HuH-7.5 (cell line): ENCODE data around the gene ANXA2.

Experiments
- DNase-seq: peaks from one replicate; pipeline ENCODE4 v3.0.0; 2011; ENCODE audit warnings: low spot score

ANXA2 gene

GRCh38 chr15:60389261-60390077 is 8.3 kb downstream of the ANXA2 start:
- no peak for DNase-seq

DNA sequence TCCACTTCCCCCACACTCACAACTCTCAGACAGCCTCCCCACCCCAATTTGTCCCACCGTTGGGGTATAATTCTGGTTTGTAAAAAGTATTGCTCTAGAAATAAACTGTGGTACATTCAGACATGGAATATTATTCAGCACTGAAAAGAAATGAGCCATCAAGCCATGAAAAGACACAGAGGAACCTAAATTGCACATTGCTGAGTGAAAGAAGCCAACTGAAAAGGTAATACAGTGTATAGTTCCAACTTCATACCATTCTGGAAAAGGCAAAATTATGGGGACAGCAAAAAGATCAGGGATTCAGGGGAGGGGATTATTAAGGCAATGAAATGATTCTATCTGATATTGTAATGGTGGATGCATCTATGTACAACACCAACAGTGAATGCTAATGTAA is 10.5 kb downstream of the ANXA2 start:
- DNase-seq, result no peak

DNA sequence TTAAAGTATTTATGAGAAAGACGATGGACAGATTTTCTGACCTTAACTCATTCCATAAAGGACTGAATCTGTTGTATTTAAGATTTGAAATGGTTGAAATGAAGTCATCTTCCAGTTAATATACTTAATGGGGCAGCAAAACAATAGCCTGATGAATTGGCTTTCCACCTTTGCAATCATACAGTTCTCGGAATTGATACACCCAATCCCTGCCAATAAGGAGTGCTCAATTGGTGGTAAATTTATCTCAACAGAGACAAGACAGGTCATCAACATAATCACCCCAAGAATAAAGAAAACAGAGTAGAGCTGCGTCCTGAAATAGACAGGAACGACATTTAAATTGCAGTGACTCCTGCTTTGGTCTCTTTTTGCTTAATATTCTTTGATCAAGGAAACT is 11.2 kb downstream of the ANXA2 start:
- DNase-seq, result no peak

GRCh38 chr15:60385620-60386552 is 11.9 kb downstream of the ANXA2 start:
- DNase-seq, result no peak

DNA sequence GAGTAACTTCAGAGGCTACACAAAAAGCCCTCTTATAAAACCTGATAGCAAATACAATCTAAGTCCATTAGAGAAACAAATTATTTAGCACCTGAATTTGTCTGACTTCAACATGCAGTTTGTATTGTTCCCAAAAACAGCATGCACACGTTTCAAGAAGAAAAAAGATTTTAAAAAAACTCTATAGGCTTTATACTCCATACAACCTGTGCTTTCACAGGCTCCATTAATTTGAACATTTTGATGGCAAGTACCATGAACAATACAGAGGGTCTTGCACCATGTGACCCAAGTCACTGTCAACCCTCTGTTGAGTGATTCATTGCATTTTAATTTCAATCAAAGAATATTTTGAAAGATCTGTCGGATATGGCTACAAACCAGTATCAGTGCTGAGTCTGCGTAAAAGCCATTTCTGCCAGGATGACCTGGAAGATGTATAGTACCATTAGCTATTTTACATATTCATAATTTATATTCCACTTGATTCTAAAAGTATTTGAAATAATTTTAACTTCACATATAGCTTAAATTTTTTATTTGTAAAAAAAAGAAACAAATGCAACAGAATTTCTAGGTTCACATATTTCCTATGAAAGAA is 13.2 kb downstream of the ANXA2 start:
- no peak for DNase-seq

- no peak for DNase-seq
Measured at GRCh38 chr15:60384053-60384452, 13.7 kb downstream of the ANXA2 start.

DNA sequence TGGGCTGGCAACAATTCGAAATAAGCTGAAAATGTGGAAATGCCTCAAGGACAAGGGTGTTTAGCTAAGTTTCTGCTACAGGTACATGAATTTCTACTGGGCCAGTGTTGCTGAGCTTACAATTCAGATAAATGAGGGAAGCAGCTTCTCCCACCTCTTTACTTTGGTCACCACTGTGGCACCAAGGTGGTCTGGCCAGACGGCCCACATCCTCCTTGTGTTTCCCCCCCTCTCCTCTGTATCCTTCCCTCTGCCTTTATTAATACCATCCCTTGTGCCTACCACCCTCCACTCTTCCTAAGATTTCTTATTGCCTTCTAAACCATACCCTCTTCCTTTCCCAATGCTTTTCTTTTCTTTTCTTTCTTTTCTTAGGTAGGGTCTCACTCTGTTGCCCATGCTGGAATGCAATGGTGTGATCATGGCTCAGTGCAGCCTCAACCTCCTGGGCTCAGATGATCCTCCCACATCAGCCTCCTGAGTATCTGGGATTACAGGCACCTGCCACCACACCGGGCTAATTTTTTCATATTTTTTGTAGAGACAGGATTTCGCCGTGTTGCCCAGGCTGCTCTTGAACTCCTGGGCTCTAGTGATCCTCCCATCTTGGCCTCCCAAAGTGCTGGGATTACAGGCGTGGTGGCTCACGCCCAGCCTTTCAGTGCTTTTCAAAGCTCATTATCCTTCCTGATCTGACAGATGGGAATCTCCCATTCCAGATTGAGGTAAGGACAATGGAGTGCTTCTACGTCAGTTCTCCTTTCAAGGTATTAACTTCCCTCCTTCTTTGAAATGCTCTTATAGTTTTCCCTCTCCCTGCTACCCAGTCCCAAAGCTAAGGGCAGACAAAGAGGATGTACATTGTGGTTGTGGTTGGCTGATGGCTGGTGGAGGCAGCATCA is 14.8 kb downstream of the ANXA2 start:
- DNase-seq, result no peak

DNA sequence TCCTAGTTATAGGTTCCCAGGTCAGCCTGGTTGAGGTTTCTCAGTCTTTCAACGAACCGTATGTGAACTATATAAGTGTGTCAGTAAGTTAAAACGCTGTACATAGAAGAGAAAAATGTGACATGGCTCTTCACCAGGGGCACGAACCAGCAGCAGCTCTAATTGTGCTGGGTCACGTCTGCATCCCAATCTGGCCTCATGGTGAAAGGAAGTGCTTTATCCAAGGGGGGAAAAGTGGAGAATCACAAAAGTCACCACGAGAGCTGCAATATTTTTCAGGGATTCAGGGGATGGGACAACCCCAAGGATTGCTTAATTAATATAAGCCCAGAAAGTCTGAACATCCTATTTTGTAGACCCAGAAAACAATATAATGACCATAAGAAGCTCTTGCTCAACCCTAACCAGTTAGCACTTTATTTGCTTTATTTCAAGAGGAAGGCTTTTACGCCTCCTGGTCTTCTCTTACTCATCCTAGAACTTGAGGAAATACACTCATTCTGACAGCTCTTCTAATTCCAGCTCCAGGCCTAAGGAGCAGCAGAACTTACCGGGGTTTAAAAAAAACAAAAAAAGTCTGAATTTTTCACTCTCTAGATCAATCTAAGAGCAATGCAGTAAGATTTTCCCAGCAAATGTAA is 16.5 kb downstream of the ANXA2 start:
- no peak for DNase-seq

DNA sequence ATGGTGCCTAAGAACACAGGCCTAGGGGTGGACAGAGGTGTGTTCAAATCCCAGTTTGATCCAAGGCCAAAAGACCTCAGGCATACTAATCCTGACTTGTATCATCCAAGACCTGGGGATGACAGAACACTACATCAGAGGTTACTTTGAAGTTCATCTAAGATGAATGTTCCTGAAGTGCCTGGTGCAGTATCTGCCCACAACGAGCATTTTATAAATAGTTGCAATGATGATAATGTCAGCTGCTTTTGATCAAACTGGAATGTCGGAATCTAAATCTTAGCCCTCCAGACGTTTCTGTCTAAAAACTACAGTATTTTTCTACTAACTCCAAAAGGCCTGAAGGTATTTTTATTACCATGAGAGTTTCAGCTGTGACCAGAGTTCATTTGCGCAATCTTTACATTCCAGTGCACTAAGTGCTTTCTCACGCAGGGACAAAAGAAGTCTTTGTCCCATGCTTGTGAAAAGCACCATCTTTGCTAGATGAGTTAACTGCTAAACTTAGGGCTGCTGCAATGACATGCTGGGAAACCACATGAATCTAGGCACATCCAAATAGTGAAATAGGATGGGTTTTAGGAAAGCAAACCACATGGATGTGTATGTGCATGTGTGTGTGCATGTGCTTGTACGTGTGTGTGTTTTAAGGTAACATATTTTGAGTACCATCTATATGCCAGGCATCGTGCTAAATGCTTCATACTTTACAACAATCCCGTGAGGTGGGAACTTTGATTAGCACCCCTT is 18.1 kb downstream of the ANXA2 start:
- DNase-seq, result peak; percentile 48

DNA sequence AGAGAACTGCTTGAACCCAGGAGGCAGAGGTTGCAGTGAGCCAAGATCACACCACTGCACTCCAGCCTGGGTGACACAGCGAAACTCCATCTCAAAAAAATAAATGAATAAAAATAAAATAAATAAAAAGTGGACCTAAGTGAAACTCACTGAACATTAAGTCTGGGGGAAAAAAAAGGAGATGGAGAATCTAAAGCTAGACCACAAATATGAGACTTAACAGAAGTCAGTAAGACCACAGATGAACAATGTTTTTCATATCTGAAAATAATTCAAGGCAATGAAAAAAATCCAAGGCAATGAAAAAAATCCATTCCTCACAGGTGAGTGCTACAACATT is 18.6 kb downstream of the ANXA2 start:
- DNase-seq, result no peak

GRCh38 chr15:60376677-60377095 is 21.1 kb downstream of the ANXA2 start:
- DNase-seq, result no peak

GRCh38 chr15:60375306-60375705 is 22.5 kb downstream of the ANXA2 start:
- DNase-seq, result no peak

DNA sequence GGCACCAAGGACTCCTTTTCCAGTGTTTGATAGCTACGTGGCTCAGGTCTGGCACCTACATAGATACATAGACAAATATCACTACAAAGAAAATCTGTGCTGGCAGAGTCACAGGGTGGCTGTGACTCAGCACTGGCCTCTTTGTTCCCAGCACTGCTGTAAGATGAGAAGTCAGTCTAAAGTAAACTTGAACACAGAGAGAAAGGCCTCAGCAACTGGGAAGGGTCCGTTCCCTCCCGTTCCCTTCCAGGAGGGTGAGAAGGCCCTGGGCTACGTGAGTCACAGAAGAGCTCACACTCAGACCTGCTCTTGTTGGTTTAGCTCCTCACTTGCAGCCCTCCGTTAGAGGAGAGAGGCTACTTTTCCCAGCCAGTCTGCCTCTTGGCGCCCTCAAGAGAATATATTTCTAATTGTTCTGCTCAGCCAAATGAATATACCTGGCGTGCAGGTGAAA is 23.1 kb downstream of the ANXA2 start:
- no peak for DNase-seq

- no peak for DNase-seq
Measured at GRCh38 chr15:60374209-60374608, 23.6 kb downstream of the ANXA2 start.

DNA sequence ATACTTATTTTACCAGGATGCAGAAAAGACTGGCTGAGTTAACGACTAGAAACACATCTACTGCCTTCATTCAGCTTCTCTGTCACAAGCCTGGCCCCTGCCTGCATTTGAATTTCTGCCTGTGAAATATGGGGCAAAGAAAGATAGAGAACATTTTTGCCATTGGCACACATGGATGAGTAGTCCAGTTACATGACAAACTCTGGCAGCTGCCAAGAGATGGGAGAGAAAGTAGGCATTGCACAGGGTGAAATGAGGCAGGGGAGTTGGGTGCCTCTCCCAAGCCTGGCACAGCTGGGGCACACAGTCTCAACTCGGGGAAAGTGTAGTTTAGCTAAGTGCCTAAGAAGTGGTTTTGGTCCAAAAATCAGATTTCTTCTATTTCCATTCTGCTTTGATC is 24.0 kb downstream of the ANXA2 start:
- no peak for DNase-seq

GRCh38 chr15:60373327-60373726 is 24.5 kb downstream of the ANXA2 start:
- no peak for DNase-seq

DNA sequence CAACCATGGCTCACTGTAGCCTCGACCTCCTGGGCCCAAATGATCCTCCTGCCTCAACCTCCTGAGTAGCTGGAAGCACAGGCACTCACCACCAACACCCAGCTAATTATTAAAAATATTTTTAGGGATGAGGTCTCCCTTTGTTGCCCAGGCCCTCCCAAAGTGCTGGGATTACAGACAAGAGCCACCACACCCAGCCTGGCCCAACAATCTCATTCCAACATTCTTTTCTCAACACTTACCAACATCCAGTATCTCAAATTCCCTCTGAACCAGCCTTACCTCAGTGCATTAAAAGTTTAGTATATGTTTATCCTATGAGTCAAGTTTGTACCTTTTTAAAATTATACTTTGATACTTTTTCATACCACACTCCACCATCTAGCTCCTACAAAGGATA is 25.0 kb downstream of the ANXA2 start:
- no peak for DNase-seq

DNA sequence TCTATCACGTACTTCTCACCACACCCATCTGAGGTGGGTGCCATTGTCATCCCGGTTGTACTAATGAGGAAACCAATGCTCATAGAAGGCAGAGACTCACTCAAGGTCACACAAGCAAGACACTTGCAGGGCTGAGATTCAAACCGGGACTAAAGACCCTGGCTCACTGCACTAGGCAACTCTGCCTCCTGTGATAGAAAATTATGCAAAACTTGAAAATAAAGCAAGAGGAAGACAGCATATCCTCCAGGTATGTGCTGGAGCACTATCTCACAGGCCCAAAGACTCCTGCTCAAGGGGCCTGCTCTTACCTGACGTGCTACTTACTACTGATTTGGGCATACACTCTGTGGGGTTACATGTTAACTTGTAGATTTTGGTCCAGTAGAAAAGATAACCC is 25.6 kb downstream of the ANXA2 start:
- DNase-seq, result no peak

GRCh38 chr15:60371175-60372051 is 26.4 kb downstream of the ANXA2 start:
- DNase-seq, result no peak

GRCh38 chr15:60370869-60371136 is 27.0 kb downstream of the ANXA2 start:
- DNase-seq, result no peak
